ENCODE data around the gene KCP. TPM values are rescaled to one million over a fixed set of nuclear protein-coding genes. Genes with fewer than 3 reads are reported as not detected.
A peak's percentile ranks its signal among the peaks of the same experiment; 100 is the strongest.

KCP gene
- total RNA-seq, 1 experiment from 2014 or later = 1.6 TPM

GRCh38 chr7:128903621-128904361, 6.7 kb downstream of the KCP start:
- ChIA-PET CTCF (interaction anchor here (1.3 to 2.1 kb wide), 2 partner anchors 20 to 188 kb away, joined by 4 to 6 read pairs; no protein-coding TSS in a partner anchor), RAD21 (ENCODE audit: low non-redundant PET in 1 of 2, low total read pairs in 2 of 2, uncharacterized antibody in 2 of 2, unreplicated experiment in 2 of 2) (no interaction called here), POLR2A (no interaction called here)
- no peaks in the 10 kb centered on the region for H3K9me2 ChIP-seq (ENCODE audit: insufficient read depth)
- no peak for ATAC-seq
- no peaks in the 10 kb centered on the region for H3K36me3 ChIP-seq (ENCODE audit: control insufficient read depth in 1 of 2, insufficient read depth in 2 of 2, low read length in 2 of 2)
- TF ChIP-seq CEBPB (IDR thresholded peaks at IDR 0.05; ENCODE audit: low read depth) (no peak), SIN3A (IDR thresholded peaks at IDR 0.05; ENCODE audit: low read depth) (no peak), RAD21 (IDR thresholded peaks at IDR 0.05; ENCODE audit: low read depth) (no peak), ZNF274 (IDR thresholded peaks at IDR 0.05; ENCODE audit: low read depth, low read length) (no peak), CBX3 (IDR thresholded peaks at IDR 0.05; ENCODE audit: low read depth) (no peak), POLR2A (IDR thresholded peaks at IDR 0.05; ENCODE audit: borderline replicate concordance, extremely low read depth, insufficient read depth, insufficient read length) (no peak), ZFX (IDR thresholded peaks at IDR 0.05) (no peak), CTCF (IDR thresholded peaks at IDR 0.05 in 2 of 3, conservative IDR thresholded peaks at IDR 0.05 in 1 of 3; ENCODE audit: borderline replicate concordance in 1 of 3, insufficient read depth in 1 of 3, low read depth in 2 of 3, low read length in 2 of 3) (no peak), SP1 (IDR thresholded peaks at IDR 0.05; ENCODE audit: low read depth) (no peak), FOSL1 (IDR thresholded peaks at IDR 0.05; ENCODE audit: low read depth) (no peak), EZH2phosphoT487 (IDR thresholded peaks at IDR 0.05; ENCODE audit: borderline replicate concordance) (no peak), ELF1 (IDR thresholded peaks at IDR 0.05; ENCODE audit: borderline replicate concordance, low read depth) (no peak), JUND (IDR thresholded peaks at IDR 0.05) (no peak)
- no peaks in the 10 kb centered on the region for H4K20me1 ChIP-seq (ENCODE audit: insufficient read depth)
- DNase-seq (ENCODE audit: low read depth, low spot score) = no peak
- H3K4me1 ChIP-seq (ENCODE audit: control insufficient read depth in 1 of 2, insufficient read depth in 2 of 2, low read length in 2 of 2) = peaks cover 7 to 27% of the 10 kb centered on the region in 2 experiments
- H3K9ac ChIP-seq (ENCODE audit: low read length) = no peak overlapping the region
- H3K27ac ChIP-seq (ENCODE audit: low read depth, low read length) = no peak overlapping the region
- BruUV-seq (replicated peaks) = no TSS peak
- intact Hi-C loops (cut with micrococcal nuclease) = loop anchor here (1.0 to 2.0 kb wide), 2 partner anchors 188 to 307 kb away; no protein-coding TSS in a partner anchor
- no peak overlapping the region for H3K4me3 ChIP-seq (replicated peaks in 1 of 2; ENCODE audit: low read depth in 1 of 2, low read length in 2 of 2)
- H2AFZ ChIP-seq (ENCODE audit: low read depth, low read length, poor library complexity, severe bottlenecking) = no peak overlapping the region
- H3K4me2 ChIP-seq (ENCODE audit: low read length) = peak overlapping the region; percentile 61
- no peaks in the 10 kb centered on the region for H3K79me2 ChIP-seq (ENCODE audit: insufficient read depth, low read length)
- H3K9me3 ChIP-seq (ENCODE audit: control insufficient read depth in 1 of 2, insufficient read depth in 1 of 2, low read depth in 1 of 2, low read length in 2 of 2) = no peaks in the 10 kb centered on the region
- no peaks in the 10 kb centered on the region for H3K27me3 ChIP-seq (ENCODE audit: insufficient read depth, low read length)

All from HCT116 (cell line).